Lower leg skin (tissue), 4 donors: ENCODE data around the gene SVIP. TPM values are rescaled to one million over a fixed set of nuclear protein-coding genes. Genes with fewer than 3 reads are reported as not detected.

Source experiments
- DNase-seq, 2 donors: peaks; one replicate each; pipeline ENCODE4 v3.0.0-alpha.2; 2019; ENCODE audit warnings: low spot score in 2 of 2
- H3K4me3 ChIP-seq: fragments of 200-600 bp; sonication (generic); 2 replicates; pipeline ENCODE4 v1.5.1; 2017; ENCODE audit warnings: mild to moderate bottlenecking, low read depth; ENCODE audit not compliant: poor library complexity, severe bottlenecking
- POLR2A ChIP-seq, 2 donors: fragments of 450-650 bp; IDR thresholded peaks; one replicate each; pipeline ENCODE4 v1.6.1; 2016 to 2017; ENCODE audit warnings: antibody characterized with exemption in 2 of 2, mild to moderate bottlenecking in 1 of 2, moderate library complexity in 1 of 2
- WGBS, 2 donors: methylation state at CpG; one replicate each; pipeline ENCODE4 v1.1.5; 2018; 5-methylcytosine and 5-hydroxymethylcytosine counted together
- intact Hi-C: fragments of 100-400 bp; cut with DNase I; formaldehyde crosslinking; loops from one replicate; pipeline ENCODE4 v1.15.0; 2023; ENCODE audit warnings: low total_unique reads
- total RNA-seq, 4 donors: library from RNA; depleted of rRNA; stranded (reverse); fragments of >200 nt; gene quantifications; one replicate each; pipeline ENCODE4 v1.1.0, GENCODE V29; 2016
- TF ChIP-seq, protein P1 (sequence below), 3 donors: fragments of 450-650 bp; IDR thresholded peaks; one replicate each; pipeline ENCODE4 v1.5.1; 2016; ENCODE audit warnings: antibody characterized with exemption in 3 of 3, mild to moderate bottlenecking in 3 of 3, moderate library complexity in 2 of 3

Gene SVIP
- total RNA-seq, 4 donors from 2014 or later, result 7.5 to 16.2 (median 9.5) TPM

GRCh38 chr11:22807391-22807790 lies 22.2 kb downstream of the SVIP start:
- H3K4me3 ChIP-seq, result no peak overlapping the region
- no peak for TF ChIP-seq POLR2A (IDR thresholded peaks at IDR 0.05)
- TF ChIP-seq, protein P1, sequence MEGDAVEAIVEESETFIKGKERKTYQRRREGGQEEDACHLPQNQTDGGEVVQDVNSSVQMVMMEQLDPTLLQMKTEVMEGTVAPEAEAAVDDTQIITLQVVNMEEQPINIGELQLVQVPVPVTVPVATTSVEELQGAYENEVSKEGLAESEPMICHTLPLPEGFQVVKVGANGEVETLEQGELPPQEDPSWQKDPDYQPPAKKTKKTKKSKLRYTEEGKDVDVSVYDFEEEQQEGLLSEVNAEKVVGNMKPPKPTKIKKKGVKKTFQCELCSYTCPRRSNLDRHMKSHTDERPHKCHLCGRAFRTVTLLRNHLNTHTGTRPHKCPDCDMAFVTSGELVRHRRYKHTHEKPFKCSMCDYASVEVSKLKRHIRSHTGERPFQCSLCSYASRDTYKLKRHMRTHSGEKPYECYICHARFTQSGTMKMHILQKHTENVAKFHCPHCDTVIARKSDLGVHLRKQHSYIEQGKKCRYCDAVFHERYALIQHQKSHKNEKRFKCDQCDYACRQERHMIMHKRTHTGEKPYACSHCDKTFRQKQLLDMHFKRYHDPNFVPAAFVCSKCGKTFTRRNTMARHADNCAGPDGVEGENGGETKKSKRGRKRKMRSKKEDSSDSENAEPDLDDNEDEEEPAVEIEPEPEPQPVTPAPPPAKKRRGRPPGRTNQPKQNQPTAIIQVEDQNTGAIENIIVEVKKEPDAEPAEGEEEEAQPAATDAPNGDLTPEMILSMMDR (IDR thresholded peaks at IDR 0.05), result no peak
- whole genome bisulfite sequencing, 2 donors, result 63 to 80% methylated on average over 2 of the region's 2 CpGs
- intact Hi-C loops, result no loop called here
- no peak for DNase-seq

DNA sequence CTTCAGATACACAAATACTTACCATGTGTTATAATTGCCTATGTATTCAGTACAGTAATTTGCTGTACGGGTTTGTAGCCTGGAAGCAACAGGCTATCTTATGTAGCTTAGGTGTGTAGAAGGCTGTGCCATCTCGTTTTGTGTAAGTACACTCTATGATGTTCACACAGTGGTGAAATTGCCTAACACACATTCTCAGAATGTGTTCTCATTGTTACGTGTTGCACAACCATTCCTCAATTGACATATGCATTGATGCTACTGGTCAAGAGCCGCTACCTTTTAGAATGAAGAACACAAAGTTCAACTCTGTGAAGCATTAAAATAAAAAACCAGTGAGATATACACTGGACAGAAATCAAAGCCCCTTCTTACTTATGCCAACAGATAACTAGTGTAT lies 26.7 kb downstream of the SVIP start:
- H3K4me3 ChIP-seq, result no peak overlapping the region
- 80% methylated on average over 4 of the region's 4 CpGs for WGBS, 2 donors

GRCh38 chr11:22800482-22800881 lies 29.1 kb downstream of the SVIP start:
- no peak for DNase-seq
- intact Hi-C loops, result no loop called here
- no peak for TF ChIP-seq POLR2A (IDR thresholded peaks at IDR 0.05)
- TF ChIP-seq, protein P1 (IDR thresholded peaks at IDR 0.05), result no peak
- no peak overlapping the region for H3K4me3 ChIP-seq
- 70 to 77% methylated on average over 5 of the region's 5 CpGs for WGBS, 2 donors

More for the DNA sequence above, 26.7 kb downstream of the SVIP start:
- intact Hi-C loops, result no loop called here
- no peak for DNase-seq
- TF ChIP-seq POLR2A (IDR thresholded peaks at IDR 0.05), result no peak
- TF ChIP-seq, protein P1 (IDR thresholded peaks at IDR 0.05), result no peak

DNA sequence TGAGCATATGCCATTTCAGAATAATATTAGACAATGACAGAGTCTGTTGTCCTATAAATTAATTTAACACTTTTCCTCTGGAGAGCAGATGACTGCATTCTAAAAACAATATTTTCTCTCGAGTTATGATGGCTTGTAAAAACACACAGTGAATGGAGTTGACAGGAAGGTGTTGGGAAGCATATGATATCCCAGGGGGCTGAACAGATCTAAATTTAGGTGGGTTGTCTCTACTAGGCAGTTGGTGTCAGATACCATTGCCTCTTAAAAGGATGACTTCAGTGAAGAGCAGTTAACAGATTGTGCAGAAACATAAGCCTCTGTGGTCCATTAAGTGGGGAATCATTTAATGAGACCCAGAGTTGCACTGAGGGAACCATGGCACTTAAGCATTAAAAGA lies 30.7 kb downstream of the SVIP start:
- no peak for DNase-seq
- intact Hi-C loops, result loop anchor here (10.0 kb wide), 1 partner anchor 474 kb away; no protein-coding TSS in a partner anchor
- TF ChIP-seq, protein P1 (IDR thresholded peaks at IDR 0.05), result no peak
- no peak for TF ChIP-seq POLR2A (IDR thresholded peaks at IDR 0.05)
- 46 to 52% methylated on average over 1 of the region's 1 CpG for WGBS, 2 donors
- H3K4me3 ChIP-seq, result no peak overlapping the region

DNA sequence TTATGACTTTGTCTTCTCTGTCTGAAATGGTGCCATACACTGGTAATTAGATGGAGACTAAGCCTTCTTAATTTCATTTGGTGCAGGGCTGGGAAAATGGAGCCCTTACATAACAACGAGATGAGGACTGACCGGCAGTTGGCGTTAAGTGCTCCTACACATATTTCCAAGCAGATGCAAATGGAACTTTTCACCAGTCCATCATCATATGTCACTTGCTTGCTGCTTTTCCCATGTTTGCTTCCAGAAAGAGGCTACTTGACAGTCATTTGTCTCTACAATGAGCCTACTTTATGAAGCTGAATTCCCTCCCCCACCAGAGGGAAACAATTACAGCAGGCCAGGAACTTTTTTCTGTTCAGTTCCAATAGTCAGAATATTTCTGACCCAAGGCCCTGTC lies 32.6 kb downstream of the SVIP start:
- TF ChIP-seq, protein P1 (IDR thresholded peaks at IDR 0.05), result no peak
- TF ChIP-seq POLR2A (IDR thresholded peaks at IDR 0.05), result no peak
- no peak for DNase-seq
- no peak overlapping the region for H3K4me3 ChIP-seq
- intact Hi-C loops, result loop anchor here (10.0 kb wide), 1 partner anchor 472 kb away; no protein-coding TSS in a partner anchor
- 88 to 93% methylated on average over 3 of the region's 3 CpGs for WGBS, 2 donors

- no peak overlapping the region for H3K4me3 ChIP-seq
- intact Hi-C loops, result loop anchor here (10.0 kb wide), 1 partner anchor 471 kb away; no protein-coding TSS in a partner anchor
- 47 to 87% methylated on average over 1 of the region's 1 CpG for WGBS, 2 donors
- TF ChIP-seq, protein P1 (IDR thresholded peaks at IDR 0.05), result no peak
- no peak for TF ChIP-seq POLR2A (IDR thresholded peaks at IDR 0.05)
- no peak for DNase-seq
These were observed 33.7 kb downstream of the SVIP start for GRCh38 chr11:22795914-22796313.
